Aorta (tissue), 5 donors: ENCODE measurements around the gene FNDC7. TPM values are rescaled to one million over a fixed set of nuclear protein-coding genes. Genes with fewer than 3 reads are reported as not detected.

ENCODE experiments used
- ATAC-seq: fragments of 200-7000 bp; cut with Tn5 transposase; one replicate; pipeline ENCODE4 v1.9.1; 2022; ENCODE audit warnings: moderate library complexity; ENCODE audit not compliant: low FRiP score
- DNase-seq, 2 donors: peaks; one replicate each; pipeline ENCODE4 v3.0.0-alpha.2; 2020
- H3K27ac ChIP-seq, 2 donors: one replicate each; pipeline ENCODE4 v1.5.1; 2013; ENCODE audit warnings: low read length in 2 of 2, mild to moderate bottlenecking in 2 of 2, moderate library complexity in 2 of 2, control low read depth in 1 of 2, inconsistent platforms in 1 of 2, low read depth in 1 of 2
- H3K27me3 ChIP-seq, 2 donors: one replicate each; pipeline ENCODE4 v1.6.1; 2013; ENCODE audit warnings: control low read depth in 1 of 2, low read length in 1 of 2, mild to moderate bottlenecking in 1 of 2, moderate library complexity in 1 of 2; ENCODE audit not compliant: insufficient read depth in 2 of 2, control insufficient read depth in 1 of 2
- H3K36me3 ChIP-seq, 2 donors: one replicate each; pipeline ENCODE4 v1.6.1; 2013; ENCODE audit warnings: control low read depth in 1 of 2, low read length in 1 of 2, mild to moderate bottlenecking in 1 of 2; ENCODE audit not compliant: insufficient read depth in 2 of 2, control insufficient read depth in 1 of 2
- H3K4me1 ChIP-seq, 2 donors: one replicate each; pipeline ENCODE4 v1.6.1; 2013; ENCODE audit warnings: low read length in 2 of 2, control low read depth in 1 of 2, mild to moderate bottlenecking in 1 of 2, moderate library complexity in 1 of 2; ENCODE audit not compliant: insufficient read depth in 2 of 2, control insufficient read depth in 1 of 2
- H3K4me3 ChIP-seq, 2 donors: one replicate each; pipeline ENCODE4 v1.5.1; 2013; ENCODE audit warnings: low read length in 2 of 2, control low read depth in 1 of 2, mild to moderate bottlenecking in 1 of 2
- H3K9me3 ChIP-seq: one replicate; pipeline ENCODE4 v1.6.1; 2013; ENCODE audit warnings: mild to moderate bottlenecking, low read length; ENCODE audit not compliant: control insufficient read depth
- WGBS, 2 donors: extraction: QIAGEN DNeasy Blood & Tissue Kit; methylation state at CpG; one replicate each; pipeline ENCODE4 v1.1.7; 2013; 5-methylcytosine and 5-hydroxymethylcytosine counted together
- intact Hi-C, 2 donors: fragments of 100-400 bp; cut with DNase I; formaldehyde crosslinking; loops; one replicate each; pipeline versions ENCODE4 v1.14.2 to v1.15.0; 2022
- polyA plus RNA-seq, 2 donors: library from polyadenylated mRNA; stranded (reverse); fragments of 200-250 nt; gene quantifications; one replicate each; pipeline ENCODE4 v1.2.3, GENCODE V29; 2013
- total RNA-seq, 2 donors: library from RNA; stranded (reverse); fragmentation: NEBNext Ultra II Directional; extraction: Animal tissue kit (Norgen Biotek cat#: 25700); gene quantifications; one replicate each; pipeline ENCODE4 v1.2.1, GENCODE V29; 2021
- donor health status: healthy with polysubstance abuse.
- donor health status: Bipolar disorder and iron deficiency.
- donor health status: DM: no; HTN: no; CAD: no.
- donor health status: DM: no; HTN: no; CAD: no.
- donor health status: DM: yes; HTN: yes; CAD: no.

FNDC7 gene
- total and polyA plus RNA-seq, 4 donors: 0.15 TPM; not detected in 3

DNA sequence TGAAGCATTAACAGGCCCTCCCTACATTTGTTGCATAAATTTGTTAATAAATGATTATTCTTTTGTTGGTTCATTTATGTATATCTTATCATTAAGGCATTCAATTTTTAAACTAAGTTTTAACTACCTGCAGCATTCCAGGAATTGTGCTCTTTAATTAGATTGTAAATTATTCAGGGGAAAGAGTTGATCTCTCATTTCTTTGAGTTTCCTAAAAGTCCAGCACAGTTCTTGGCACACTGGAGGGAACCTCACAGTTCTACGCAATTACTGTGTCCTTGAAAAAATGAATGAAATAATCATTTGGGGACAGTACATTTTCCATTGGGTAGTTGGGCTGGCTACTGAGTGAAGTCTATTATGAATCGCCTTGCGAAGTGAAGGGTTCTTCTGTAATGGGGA lies 33.3 kb downstream of the FNDC7 start:
- no peaks in the 10 kb centered on the region for H3K9me3 ChIP-seq
- H3K27me3 ChIP-seq: no peaks in the 10 kb centered on the region
- H3K4me1 ChIP-seq: no peaks in the 10 kb centered on the region
- intact Hi-C loops: loop anchor here (2.0 kb wide), 2 partner anchors 53 to 71 kb away; partner anchors contain the start of gene PRPF38B (in 2 of the 2)
- H3K4me3 ChIP-seq: no peak overlapping the region
- WGBS, 2 donors: 35 to 44% methylated on average over 3 of the region's 3 CpGs
- H3K27ac ChIP-seq: no peak overlapping the region
- DNase-seq (no peak), ATAC-seq (no peak)
- H3K36me3 ChIP-seq: no peaks in the 10 kb centered on the region

DNA sequence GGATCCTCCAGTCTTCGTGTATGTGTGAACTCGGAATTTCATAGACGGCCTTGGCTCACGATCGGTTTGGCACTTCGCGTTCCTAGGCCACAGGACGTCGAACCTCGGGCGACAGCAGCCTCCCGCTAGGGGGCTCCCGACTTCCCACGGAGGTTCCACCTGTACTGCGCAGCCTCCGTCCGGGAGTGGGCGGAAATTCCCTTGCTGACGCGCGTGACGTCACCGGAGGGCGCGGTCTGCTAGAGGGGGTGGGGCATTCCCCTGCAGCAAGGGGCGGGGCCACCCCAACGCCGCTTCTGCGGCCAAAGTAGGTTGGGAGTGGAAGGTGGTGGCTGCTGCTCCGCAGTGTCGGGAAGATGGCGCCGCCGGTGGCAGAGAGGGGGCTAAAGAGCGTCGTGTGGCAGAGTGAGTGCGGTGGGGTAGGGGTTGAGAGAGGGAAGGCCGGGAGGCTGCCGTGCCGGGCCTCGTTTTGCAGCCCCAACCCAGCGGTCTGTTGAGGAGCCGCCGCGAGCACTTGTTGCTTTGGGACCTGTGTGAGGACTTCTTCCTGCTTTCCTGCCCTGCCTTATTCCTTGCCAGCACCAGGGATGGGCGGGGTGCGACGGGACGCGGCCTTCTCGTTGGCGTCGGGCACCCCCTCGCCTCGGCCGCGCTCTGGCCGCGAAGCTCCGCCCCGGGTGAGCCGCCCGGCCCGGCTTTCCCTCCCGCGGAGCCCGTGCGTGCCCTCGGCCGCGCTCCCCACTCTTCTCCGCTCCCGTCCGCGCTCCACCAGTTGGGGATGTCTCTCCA lies 33.9 kb downstream of the FNDC7 start, which contains the start of gene STXBP3:
STXBP3 (plus strand) TSS at position 293 of the 789 bp plus-strand sequence; CDS start at position 357, 64 bp downstream.
- Histone ChIP-seq H3K36me3 (no peaks in the 10 kb centered on the region), H3K27ac (peak within 1 kb of the TSS; percentile 98), H3K4me1 (no peaks in the 10 kb centered on the region), H3K9me3 (no peaks in the 10 kb centered on the region), H3K4me3 (peak within 1 kb of the TSS; percentile 84 to 90), H3K27me3 (no peaks in the 10 kb centered on the region)
- WGBS, 2 donors: 0% methylated on average over 58 to 75 of the region's 75 CpGs
- intact Hi-C loops: loop anchor here (2.0 kb wide), 2 partner anchors 54 to 70 kb away; partner anchors contain the start of gene PRPF38B (in 2 of the 2)
- DNase-seq (peak; percentile 99 to 100), ATAC-seq (peak; percentile 99)

DNA sequence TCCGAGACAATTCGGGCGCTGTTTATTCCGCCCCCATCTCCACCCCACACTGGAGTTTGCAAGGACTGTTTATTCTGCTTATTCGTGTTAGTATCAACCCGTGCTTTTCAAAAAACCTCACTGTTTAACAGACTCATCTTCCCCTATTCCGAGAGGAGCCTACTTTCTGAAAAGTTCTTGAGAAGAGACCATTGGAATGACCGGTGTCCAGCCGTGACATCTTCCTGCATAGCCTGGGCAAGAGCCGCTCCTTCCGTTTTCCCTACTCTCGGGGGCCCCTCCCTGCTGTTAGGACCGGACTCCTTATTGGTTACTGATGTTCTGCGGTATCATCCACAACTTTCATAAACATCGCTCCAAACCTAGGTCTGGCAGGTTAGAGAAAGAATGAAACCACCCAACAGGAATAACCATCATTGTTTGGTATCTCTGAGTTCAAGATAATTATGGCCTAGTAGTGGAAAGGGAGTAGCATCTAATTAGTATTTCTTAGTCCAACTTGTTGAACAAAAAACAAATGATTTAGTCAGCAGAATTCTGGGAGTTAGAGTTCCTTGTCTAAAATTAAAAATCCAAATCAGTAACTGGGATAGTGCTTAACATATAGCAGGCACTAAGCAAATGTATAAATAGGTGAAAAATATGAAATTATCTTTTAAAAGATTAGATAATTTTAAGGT lies 34.6 kb downstream of the FNDC7 start:
- H3K4me1 ChIP-seq: no peaks in the 10 kb centered on the region
- H3K9me3 ChIP-seq: no peaks in the 10 kb centered on the region
- H3K36me3 ChIP-seq: no peaks in the 10 kb centered on the region
- H3K27me3 ChIP-seq: no peaks in the 10 kb centered on the region
- DNase-seq: peak; percentile 88 to 91
- peak; percentile 86 for ATAC-seq
- WGBS, 2 donors: 0 to 1% methylated on average over 15 of the region's 15 CpGs
- H3K27ac ChIP-seq: peak overlapping the region; percentile 98
- peak overlapping the region; percentile 84 to 90 for H3K4me3 ChIP-seq
- intact Hi-C loops: loop anchor here (2.0 kb wide), 2 partner anchors 55 to 69 kb away; partner anchors contain the start of gene PRPF38B (in 2 of the 2)

DNA sequence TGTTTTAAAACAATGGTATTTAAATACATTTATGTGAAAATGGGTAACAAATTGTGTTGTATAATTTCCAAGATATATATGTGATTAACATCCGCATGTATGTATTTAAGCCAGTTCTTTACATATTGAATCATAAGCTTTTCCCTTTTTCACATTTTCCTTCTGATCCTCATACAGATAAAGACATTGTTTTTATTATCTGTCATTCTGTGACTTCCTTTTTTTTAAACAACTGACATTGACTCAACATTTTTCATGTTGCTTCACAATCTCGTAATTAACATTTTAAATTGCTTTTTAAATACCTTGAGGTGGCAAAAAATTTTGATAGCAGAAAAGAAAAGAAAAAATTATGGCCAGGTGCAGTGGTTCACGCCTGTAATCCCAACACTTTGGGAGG lies 35.2 kb downstream of the FNDC7 start:
- intact Hi-C loops: loop anchor here (2.0 kb wide), 2 partner anchors 55 to 69 kb away; partner anchors contain the start of gene PRPF38B (in 2 of the 2)

DNA sequence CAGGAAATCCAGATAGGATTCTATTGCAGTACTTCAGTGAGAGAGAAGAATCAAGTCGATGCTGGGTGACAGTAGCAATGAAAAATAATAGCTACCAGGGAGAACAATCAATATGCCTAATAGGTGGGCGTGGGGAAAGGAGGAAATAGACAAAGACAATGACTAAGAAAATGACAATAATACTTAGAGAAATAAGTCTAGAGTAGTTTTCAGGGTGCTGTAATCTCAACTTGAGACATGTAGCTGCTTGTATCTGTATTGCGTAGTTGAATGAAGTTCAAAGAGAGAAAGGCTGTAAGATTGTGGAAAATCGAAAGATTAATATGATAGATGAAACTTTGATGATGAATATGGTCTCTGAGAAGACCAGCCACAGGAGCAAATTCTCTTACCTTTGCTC lies 36.4 kb downstream of the FNDC7 start:
- H3K27ac ChIP-seq: no peak overlapping the region
- DNase-seq: no peak
- intact Hi-C loops: no loop called here
- no peaks in the 10 kb centered on the region for H3K36me3 ChIP-seq
- ATAC-seq: no peak
- no peaks in the 10 kb centered on the region for H3K9me3 ChIP-seq
- no peaks in the 10 kb centered on the region for H3K27me3 ChIP-seq
- WGBS, 2 donors: 90 to 91% methylated on average over 4 of the region's 4 CpGs
- H3K4me3 ChIP-seq: no peak overlapping the region
- H3K4me1 ChIP-seq: no peaks in the 10 kb centered on the region

More for the DNA sequence above, 35.2 kb downstream of the FNDC7 start:
- no peak for ATAC-seq
- H3K27ac ChIP-seq: no peak overlapping the region
- no peak overlapping the region for H3K4me3 ChIP-seq
- no peak for DNase-seq
- WGBS, 2 donors: 86 to 88% methylated on average over 3 of the region's 3 CpGs
- no peaks in the 10 kb centered on the region for H3K4me1 ChIP-seq
- no peaks in the 10 kb centered on the region for H3K36me3 ChIP-seq
- H3K27me3 ChIP-seq: no peaks in the 10 kb centered on the region
- H3K9me3 ChIP-seq: no peaks in the 10 kb centered on the region

DNA sequence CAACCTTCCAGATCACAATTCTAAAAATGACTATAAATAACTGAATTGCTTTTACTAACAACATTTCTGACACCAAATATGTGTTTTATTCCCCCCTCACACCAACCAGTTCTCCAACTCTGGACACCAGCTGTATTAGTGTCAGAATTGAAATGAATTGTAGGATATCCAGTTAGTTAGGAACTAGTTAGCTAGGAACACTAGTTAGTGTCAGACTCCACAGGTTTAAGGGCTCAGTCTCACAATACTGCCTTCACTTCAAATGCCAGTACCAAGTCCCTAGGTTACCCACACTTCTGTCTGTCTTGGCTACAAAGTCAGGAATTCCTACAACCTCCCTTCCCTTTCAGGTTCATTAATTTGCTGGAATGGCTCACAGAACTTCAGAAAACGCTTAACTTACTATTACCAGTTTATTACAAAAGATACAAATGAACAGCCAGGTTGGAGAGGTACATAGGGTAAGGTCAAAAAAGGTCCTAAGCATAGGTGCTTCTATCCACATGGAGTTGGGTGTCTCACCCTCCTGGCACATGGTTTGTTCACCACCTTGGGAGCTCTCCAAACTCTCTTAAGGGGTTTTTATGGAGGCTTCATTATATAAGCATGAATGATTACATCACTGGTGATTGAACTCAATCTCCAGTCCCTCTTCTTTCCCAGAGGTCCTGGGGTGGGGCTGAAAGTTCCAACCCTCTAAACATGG lies 37.9 kb downstream of the FNDC7 start:
- DNase-seq (no peak), ATAC-seq (no peak)
- H3K9me3 ChIP-seq: no peaks in the 10 kb centered on the region
- no peaks in the 10 kb centered on the region for H3K4me1 ChIP-seq
- H3K27me3 ChIP-seq: no peaks in the 10 kb centered on the region
- intact Hi-C loops: no loop called here
- no peak overlapping the region for H3K4me3 ChIP-seq
- no peaks in the 10 kb centered on the region for H3K36me3 ChIP-seq
- no peak overlapping the region for H3K27ac ChIP-seq
- WGBS, 2 donors: 62 to 65% methylated on average over 1 of the region's 1 CpG

DNA sequence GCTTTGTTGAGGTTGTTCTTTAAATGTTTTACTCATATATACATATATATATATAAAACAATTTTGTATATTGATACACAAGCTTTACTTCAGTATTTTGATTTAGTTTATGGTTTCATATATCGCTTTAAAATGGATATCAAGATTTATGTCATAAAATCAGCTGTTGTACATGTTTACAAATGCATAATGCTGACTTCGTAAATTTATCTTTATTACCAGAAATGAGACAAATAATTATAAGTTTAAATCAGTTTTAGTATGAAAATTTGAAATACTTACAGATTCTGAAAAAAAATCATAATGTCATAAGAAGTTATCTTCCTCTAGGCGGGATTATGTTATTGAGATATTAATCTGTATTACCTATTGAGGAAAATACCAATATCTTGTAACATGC lies 40.7 kb downstream of the FNDC7 start:
- Histone ChIP-seq H3K9me3 (no peaks in the 10 kb centered on the region), H3K36me3 (no peaks in the 10 kb centered on the region), H3K27ac (no peak overlapping the region), H3K4me1 (no peaks in the 10 kb centered on the region), H3K4me3 (no peak overlapping the region), H3K27me3 (no peaks in the 10 kb centered on the region)
- 81% methylated on average over 3 of the region's 3 CpGs for WGBS, 2 donors
- no peak for DNase-seq
- intact Hi-C loops: no loop called here
- ATAC-seq: no peak

DNA sequence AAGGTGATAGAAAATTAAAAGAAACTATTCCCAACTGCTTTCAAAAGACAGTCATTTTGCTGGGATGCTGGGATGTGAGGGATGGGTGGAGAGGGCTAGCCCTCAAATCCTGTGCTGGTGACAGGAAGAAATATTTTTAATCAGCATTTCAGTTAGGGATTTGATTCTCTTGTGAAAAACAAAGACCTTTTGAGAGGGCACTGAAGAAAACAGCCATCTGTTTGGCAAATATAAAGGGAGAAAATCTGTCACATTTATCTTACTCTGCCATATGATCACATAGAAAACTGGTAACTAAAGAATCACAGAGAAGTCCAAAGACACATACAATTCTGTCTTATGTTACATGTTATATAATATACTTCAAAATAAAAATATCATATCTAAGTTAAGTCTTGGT lies 46.1 kb downstream of the FNDC7 start:
- Histone ChIP-seq H3K4me1 (no peaks in the 10 kb centered on the region), H3K9me3 (no peaks in the 10 kb centered on the region), H3K27ac (no peak overlapping the region), H3K36me3 (peaks cover 0 to 2% of the 10 kb centered on the region in 2 donors), H3K27me3 (no peaks in the 10 kb centered on the region), H3K4me3 (no peak overlapping the region)
- ATAC-seq: no peak
- no peak for DNase-seq
- intact Hi-C loops: no loop called here
